B cell (primary cell): ENCODE data around the gene VENTX.

Experiments used
- CTCF ChIP-seq: fragments of 200-600 bp; IDR thresholded peaks from one replicate; pipeline ENCODE4 v1.8.0; 2022; ENCODE audit warnings: antibody characterized with exemption, mild to moderate bottlenecking
- EZH2 ChIP-seq: IDR thresholded peaks from 2 replicates; pipeline ENCODE4 v1.6.1; 2012; ENCODE audit warnings: borderline replicate concordance, low read depth, mild to moderate bottlenecking, moderate library complexity, low read length; ENCODE audit not compliant: insufficient read depth, poor library complexity, severe bottlenecking

- no peak for TF ChIP-seq CTCF
- TF ChIP-seq EZH2: no peak
Observed at GRCh38 chr10:133287832-133288500, 50.3 kb downstream of the VENTX start.
